ENCODE results near the gene ESPNL.
A peak's percentile ranks its signal among the peaks of the same experiment; 100 is the strongest.

Gene ESPNL

GRCh38 chr2:238080518-238080917 lies 19.6 kb upstream of the ESPNL start:
- DNase-seq = no peak

GRCh38 chr2:238081150-238081549 lies 19.0 kb upstream of the ESPNL start:
- no peak for DNase-seq

GRCh38 chr2:238081561-238081960 lies 18.6 kb upstream of the ESPNL start:
- no peak for DNase-seq

GRCh38 chr2:238082151-238082550 lies 18.0 kb upstream of the ESPNL start:
- no peak for DNase-seq

GRCh38 chr2:238082827-238083226 lies 17.3 kb upstream of the ESPNL start:
- no peak for DNase-seq

GRCh38 chr2:238083919-238084318 lies 16.2 kb upstream of the ESPNL start:
- DNase-seq = no peak

- no peak for DNase-seq
These were observed 15.4 kb upstream of the ESPNL start for GRCh38 chr2:238084761-238085160.

- no peak for DNase-seq
These were observed 14.2 kb upstream of the ESPNL start for GRCh38 chr2:238085899-238086298.

- DNase-seq = no peak
These were observed 12.9 kb upstream of the ESPNL start for GRCh38 chr2:238087211-238087610.

GRCh38 chr2:238090887-238091286 lies 9.3 kb upstream of the ESPNL start:
- DNase-seq = no peak

- DNase-seq = no peak
These were observed 8.6 kb upstream of the ESPNL start for GRCh38 chr2:238091436-238092060.

- no peak for DNase-seq
These were observed 7.6 kb upstream of the ESPNL start for GRCh38 chr2:238092486-238093035.

GRCh38 chr2:238093181-238094140 lies 6.7 kb upstream of the ESPNL start:
- no peak for DNase-seq

GRCh38 chr2:238094438-238095022 lies 5.6 kb upstream of the ESPNL start:
- DNase-seq = no peak

- no peak for DNase-seq
These were observed 5.0 kb upstream of the ESPNL start for GRCh38 chr2:238095143-238095542.

- no peak for DNase-seq
These were observed 3.7 kb upstream of the ESPNL start for GRCh38 chr2:238096311-238097011.

- no peak for DNase-seq
These were observed 2.7 kb upstream of the ESPNL start for GRCh38 chr2:238097201-238097987.

- peak in 1 of 6 experiments; percentile 3 for DNase-seq
These were observed 1.9 kb upstream of the ESPNL start for GRCh38 chr2:238097988-238098871.

GRCh38 chr2:238098901-238099713 lies 1.0 kb upstream of the ESPNL start:
- DNase-seq = no peak

- no peak for DNase-seq
These were observed 459 bp upstream of the ESPNL start for GRCh38 chr2:238099714-238100048.
